HUES48 (cell line): ENCODE measurements around the gene IL1RL1.

Experiments
- H3K27ac ChIP-seq: one replicate; pipeline ENCODE4 v1.7.0; 2013; ENCODE audit warnings: low read depth, low read length, inconsistent platforms
- H3K27me3 ChIP-seq: 2 replicates; pipeline ENCODE4 v1.6.1; 2013; ENCODE audit warnings: mild to moderate bottlenecking, low read length; ENCODE audit not compliant: control insufficient read depth, insufficient read depth
- H3K36me3 ChIP-seq: 2 replicates; pipeline ENCODE4 v1.6.1; 2013; ENCODE audit warnings: low read length; ENCODE audit not compliant: control insufficient read depth, insufficient read depth
- H3K4me1 ChIP-seq: 2 replicates; pipeline ENCODE4 v1.6.1; 2013; ENCODE audit warnings: mild to moderate bottlenecking, low read length; ENCODE audit not compliant: control insufficient read depth, insufficient read depth
- H3K4me3 ChIP-seq: 2 replicates; pipeline ENCODE4 v1.5.1; 2013; ENCODE audit warnings: mild to moderate bottlenecking, low read depth, low read length
- H3K9ac ChIP-seq: 2 replicates; pipeline ENCODE4 v1.6.1; 2013; ENCODE audit warnings: mild to moderate bottlenecking, low read depth, low read length, moderate library complexity
- H3K9me3 ChIP-seq: 2 replicates; pipeline ENCODE4 v1.6.1; 2013; ENCODE audit warnings: low read length; ENCODE audit not compliant: control insufficient read depth, insufficient read depth

IL1RL1 gene

GRCh38 chr2:102277202-102277700 lies 34.1 kb upstream of the IL1RL1 start:
- Histone ChIP-seq H3K27ac (no peak overlapping the region), H3K4me3 (no peak overlapping the region), H3K36me3 (no peaks in the 10 kb centered on the region), H3K27me3 (no peaks in the 10 kb centered on the region), H3K4me1 (no peaks in the 10 kb centered on the region), H3K9me3 (0 out of 2 replicates have a peak, but pooled peaks cover 5% of the 10 kb centered on the region), H3K9ac (no peak overlapping the region)

GRCh38 chr2:102278720-102279390 lies 32.5 kb upstream of the IL1RL1 start:
- Histone ChIP-seq H3K4me1 (no peaks in the 10 kb centered on the region), H3K4me3 (no peak overlapping the region), H3K27me3 (no peaks in the 10 kb centered on the region), H3K9ac (no peak overlapping the region), H3K27ac (no peak overlapping the region), H3K9me3 (0 out of 2 replicates have a peak, but pooled peaks cover 5% of the 10 kb centered on the region), H3K36me3 (no peaks in the 10 kb centered on the region)

DNA sequence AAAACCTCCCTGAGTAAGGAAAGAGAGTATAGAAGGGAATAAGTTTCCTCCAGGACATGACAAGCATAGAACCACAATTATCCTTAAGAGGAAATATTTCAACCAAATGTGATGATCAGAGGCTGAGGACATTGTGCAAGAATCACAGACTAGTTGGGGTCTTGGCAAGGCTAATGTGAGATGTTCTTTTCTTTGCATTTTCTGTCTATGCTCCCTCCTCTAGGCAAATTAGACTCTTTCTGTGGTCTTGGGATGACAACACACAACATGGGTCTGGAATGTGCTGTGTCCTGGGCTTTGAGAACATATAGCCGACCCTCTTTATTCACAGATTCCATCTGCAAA lies 32.0 kb upstream of the IL1RL1 start:
- no peak overlapping the region for H3K4me3 ChIP-seq
- 0 out of 2 replicates have a peak, but pooled peaks cover 5% of the 10 kb centered on the region for H3K9me3 ChIP-seq
- H3K27me3 ChIP-seq = no peaks in the 10 kb centered on the region
- H3K36me3 ChIP-seq = no peaks in the 10 kb centered on the region
- H3K9ac ChIP-seq = no peak overlapping the region
- H3K27ac ChIP-seq = no peak overlapping the region
- H3K4me1 ChIP-seq = no peaks in the 10 kb centered on the region

DNA sequence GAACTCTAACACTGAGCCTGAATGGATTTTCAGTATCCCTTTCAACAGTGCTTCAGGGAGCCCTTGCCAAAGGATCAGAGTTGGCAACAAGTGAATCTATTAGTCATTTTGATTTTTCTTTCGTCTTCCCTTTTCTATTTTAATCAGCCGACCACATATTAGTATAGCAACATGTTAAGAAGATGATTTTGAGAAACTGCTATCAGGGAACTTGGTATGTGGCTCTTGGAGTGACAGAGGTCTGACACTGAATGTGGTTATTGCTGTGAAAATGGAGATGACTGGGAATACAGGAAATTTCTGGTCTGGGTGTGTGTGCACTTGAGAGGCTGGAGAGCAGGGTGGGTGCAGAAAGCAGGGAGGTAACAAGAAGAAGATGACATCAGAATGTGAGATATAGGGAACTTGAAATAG lies 28.7 kb upstream of the IL1RL1 start:
- Histone ChIP-seq H3K27ac (no peak overlapping the region), H3K9me3 (no peaks in the 10 kb centered on the region), H3K4me1 (no peaks in the 10 kb centered on the region), H3K4me3 (no peak overlapping the region), H3K9ac (no peak overlapping the region), H3K27me3 (no peaks in the 10 kb centered on the region), H3K36me3 (no peaks in the 10 kb centered on the region)

GRCh38 chr2:102283996-102284395 lies 27.4 kb upstream of the IL1RL1 start:
- Histone ChIP-seq H3K4me1 (no peaks in the 10 kb centered on the region), H3K36me3 (no peaks in the 10 kb centered on the region), H3K27ac (no peak overlapping the region), H3K9ac (no peak overlapping the region), H3K9me3 (no peaks in the 10 kb centered on the region), H3K4me3 (no peak overlapping the region), H3K27me3 (no peaks in the 10 kb centered on the region)

- no peak overlapping the region for H3K4me3 ChIP-seq
These were observed 26.8 kb upstream of the IL1RL1 start for GRCh38 chr2:102284611-102285010.

GRCh38 chr2:102285368-102285767 lies 26.0 kb upstream of the IL1RL1 start:
- H3K9me3 ChIP-seq = no peaks in the 10 kb centered on the region
- no peaks in the 10 kb centered on the region for H3K4me1 ChIP-seq
- H3K27me3 ChIP-seq = no peaks in the 10 kb centered on the region
- no peak overlapping the region for H3K4me3 ChIP-seq
- no peaks in the 10 kb centered on the region for H3K36me3 ChIP-seq
- H3K27ac ChIP-seq = no peak overlapping the region
- H3K9ac ChIP-seq = no peak overlapping the region

More at GRCh38 chr2:102284611-102285010, 26.8 kb upstream of the IL1RL1 start:
- Histone ChIP-seq H3K27me3 (no peaks in the 10 kb centered on the region), H3K9me3 (no peaks in the 10 kb centered on the region), H3K27ac (no peak overlapping the region), H3K9ac (no peak overlapping the region), H3K4me1 (no peaks in the 10 kb centered on the region), H3K36me3 (no peaks in the 10 kb centered on the region)

DNA sequence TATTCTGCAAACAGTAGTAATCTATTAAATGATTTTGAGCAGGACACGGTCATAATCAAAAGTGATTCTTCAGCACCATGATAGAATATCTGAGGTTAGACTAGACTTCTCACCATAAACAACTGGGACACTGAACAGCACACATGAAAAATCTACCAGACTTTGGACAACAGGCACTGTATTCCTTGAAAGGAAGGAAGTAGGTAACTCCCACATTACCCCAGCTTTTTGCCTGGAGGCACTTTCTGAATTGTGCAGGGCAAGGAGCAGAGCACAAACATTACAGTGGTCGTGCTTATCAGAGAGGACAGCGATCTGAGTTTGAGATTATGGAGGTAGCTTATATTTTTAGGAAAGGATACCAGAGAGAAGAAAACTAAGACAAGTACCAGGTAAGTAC lies 25.3 kb upstream of the IL1RL1 start:
- H3K36me3 ChIP-seq = no peaks in the 10 kb centered on the region
- no peaks in the 10 kb centered on the region for H3K9me3 ChIP-seq
- no peak overlapping the region for H3K9ac ChIP-seq
- no peak overlapping the region for H3K27ac ChIP-seq
- no peaks in the 10 kb centered on the region for H3K27me3 ChIP-seq
- no peak overlapping the region for H3K4me3 ChIP-seq
- no peaks in the 10 kb centered on the region for H3K4me1 ChIP-seq

DNA sequence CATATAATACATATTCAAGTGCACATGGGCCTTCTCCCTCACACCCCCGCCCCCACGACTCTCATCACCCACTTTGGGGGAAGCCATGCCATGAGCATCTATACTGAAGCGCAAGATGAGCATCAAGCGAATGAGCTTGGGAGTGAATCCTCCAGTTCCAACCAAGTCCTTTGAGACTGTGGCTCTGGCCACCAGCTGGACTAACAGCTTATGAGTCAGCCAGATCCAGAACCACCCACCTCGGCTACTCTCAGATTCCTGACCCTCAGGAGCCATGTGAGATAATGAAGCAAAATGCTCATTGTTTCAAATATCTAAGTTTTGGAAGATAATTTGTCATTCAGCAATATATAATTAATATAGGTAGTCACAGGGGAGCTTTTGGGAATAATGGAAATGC lies 22.2 kb upstream of the IL1RL1 start:
- H3K4me3 ChIP-seq = no peak overlapping the region
- H3K4me1 ChIP-seq = no peaks in the 10 kb centered on the region
- H3K36me3 ChIP-seq = no peaks in the 10 kb centered on the region
- no peak overlapping the region for H3K27ac ChIP-seq
- no peaks in the 10 kb centered on the region for H3K27me3 ChIP-seq
- H3K9ac ChIP-seq = no peak overlapping the region
- H3K9me3 ChIP-seq = no peaks in the 10 kb centered on the region

- Histone ChIP-seq H3K9me3 (no peaks in the 10 kb centered on the region), H3K9ac (no peak overlapping the region), H3K4me1 (no peaks in the 10 kb centered on the region), H3K4me3 (no peak overlapping the region), H3K27me3 (no peaks in the 10 kb centered on the region), H3K36me3 (no peaks in the 10 kb centered on the region), H3K27ac (no peak overlapping the region)
These were observed 20.8 kb upstream of the IL1RL1 start for GRCh38 chr2:102290594-102290993.

DNA sequence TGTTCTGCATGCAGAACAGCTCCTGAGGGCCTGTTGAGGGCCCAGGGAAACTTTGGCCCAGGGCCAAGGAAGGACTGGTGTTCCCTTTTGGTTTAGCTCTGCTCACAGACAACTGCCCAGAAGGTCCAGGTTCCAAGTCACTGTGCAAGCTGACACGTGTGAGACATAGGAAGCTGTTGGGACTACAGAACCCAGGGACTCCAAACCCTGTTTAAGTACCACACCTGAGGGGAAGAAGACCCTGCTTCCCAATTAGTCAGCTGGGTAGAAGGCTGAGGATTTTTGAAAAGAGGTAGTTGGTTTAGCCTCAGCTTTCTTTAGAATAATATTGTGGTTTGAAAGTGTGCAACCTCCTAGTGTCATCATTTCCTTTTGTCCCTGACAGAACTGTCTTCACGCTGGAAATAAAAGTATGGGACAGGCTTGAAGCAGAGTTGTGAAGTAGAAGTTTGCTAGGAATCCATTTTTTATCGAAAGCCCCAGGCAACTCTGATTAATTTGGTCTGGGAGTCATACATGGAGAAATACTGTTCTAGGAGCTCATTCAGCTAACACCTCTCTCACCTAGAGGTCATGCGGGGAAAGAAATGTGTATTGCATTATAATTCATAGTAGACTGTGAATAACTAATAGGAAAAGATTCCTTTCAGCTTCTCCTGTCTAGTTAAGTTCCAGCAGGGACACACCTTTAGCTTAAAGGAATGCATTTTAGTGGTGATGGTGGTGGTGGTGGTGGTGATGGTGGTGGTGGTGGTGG lies 19.9 kb upstream of the IL1RL1 start:
- Histone ChIP-seq H3K36me3 (no peaks in the 10 kb centered on the region), H3K9ac (no peak overlapping the region), H3K27ac (no peak overlapping the region), H3K27me3 (no peaks in the 10 kb centered on the region), H3K9me3 (no peaks in the 10 kb centered on the region), H3K4me1 (no peaks in the 10 kb centered on the region), H3K4me3 (no peak overlapping the region)
